AG10803 (cell line): ENCODE results near the gene RPL18A.

ENCODE experiments used
- DNase-seq: peaks from one replicate; pipeline ENCODE4 v3.0.0; 2010; ENCODE audit warnings: low read depth
- H3K4me3 ChIP-seq: 2 replicates; pipeline ENCODE4 v1.5.1; 2011; ENCODE audit warnings: mild to moderate bottlenecking, low read length, control low read depth
- CTCF ChIP-seq: conservative IDR thresholded peaks from 2 replicates; pipeline ENCODE4 v1.5.1; 2011; ENCODE audit warnings: mild to moderate bottlenecking, low read length, control low read depth, inconsistent platforms

RPL18A gene

GRCh38 chr19:17889609-17890214 is 30.0 kb downstream of the RPL18A start:
- H3K4me3 ChIP-seq = no peak overlapping the region
- TF ChIP-seq CTCF = no peak
- DNase-seq = peak; percentile 26

GRCh38 chr19:17893766-17894165 is 34.1 kb downstream of the RPL18A start:
- TF ChIP-seq CTCF = no peak
- H3K4me3 ChIP-seq = no peak overlapping the region
- no peak for DNase-seq

- DNase-seq = peak; percentile 85
- H3K4me3 ChIP-seq = no peak overlapping the region
- TF ChIP-seq CTCF = no peak
Measured at GRCh38 chr19:17902701-17903100, 43.0 kb downstream of the RPL18A start.

GRCh38 chr19:17908244-17908643 is 48.5 kb downstream of the RPL18A start:
- no peak for DNase-seq
- no peak for TF ChIP-seq CTCF
- H3K4me3 ChIP-seq = no peak overlapping the region

GRCh38 chr19:17909003-17909732 is 49.5 kb downstream of the RPL18A start:
- no peak for TF ChIP-seq CTCF

GRCh38 chr19:17910791-17911360 is 51.2 kb downstream of the RPL18A start:
- TF ChIP-seq CTCF = no peak
- H3K4me3 ChIP-seq = no peak overlapping the region
- DNase-seq = no peak

More at GRCh38 chr19:17909003-17909732, 49.5 kb downstream of the RPL18A start:
- DNase-seq = no peak
- no peak overlapping the region for H3K4me3 ChIP-seq
